Activated CD8-positive, alpha-beta T cell treated with anti-CD3 and anti-CD28 coated beads, Interleukin-2, amount 10 ng/mL, durations not matched to agents 7 days and 5 days (primary cell): ENCODE results near the gene P3H4. TPM values are rescaled to one million over a fixed set of nuclear protein-coding genes. Genes with fewer than 3 reads are reported as not detected.
"Not testable (repeated sequence)": the region's sequence is repeated elsewhere in the genome, so short reads cannot be mapped to it uniquely, and the experiment has no call there.

ENCODE experiments used
- ATAC-seq: fragments of 150-1000 bp; cut with Tn5 transposase; one replicate; pipeline ENCODE4 v1.10.0; 2021; ENCODE audit warnings: moderate library complexity
- CTCF ChIA-PET: fragments of 350-600 bp; sonication (Branson Sonifier 250); formaldehyde crosslinking; loops from one replicate; lab custom pipeline; 2021; ENCODE audit warnings: antibody characterized with exemption; lab: Charles Lee
- POLR2A ChIA-PET: fragments of 350-600 bp; sonication (Branson Sonifier 250); formaldehyde crosslinking; loops from one replicate; lab custom pipeline; 2021; ENCODE audit warnings: antibody characterized with exemption; lab: Charles Lee
- DNase-seq: peaks from one replicate; pipeline ENCODE4 v3.0.0-alpha.2; 2020
- H3K27ac Mint-ChIP-seq: one replicate; pipeline ENCODE4 v1.8.0; 2021; ENCODE audit warnings: mild to moderate bottlenecking, mixed read lengths
- H3K27me3 Mint-ChIP-seq: one replicate; pipeline ENCODE4 v1.8.0; 2021; ENCODE audit warnings: low read depth, mixed read lengths
- H3K36me3 Mint-ChIP-seq: one replicate; pipeline ENCODE4 v1.8.0; 2021; ENCODE audit warnings: low read depth, mixed read lengths
- H3K4me1 Mint-ChIP-seq: one replicate; pipeline ENCODE4 v1.8.0; 2021; ENCODE audit warnings: low read depth, mixed read lengths
- H3K4me3 Mint-ChIP-seq: one replicate; pipeline ENCODE4 v1.8.0; 2021; ENCODE audit warnings: mild to moderate bottlenecking, mixed read lengths
- H3K9me3 Mint-ChIP-seq: one replicate; pipeline ENCODE4 v1.8.0; 2022; ENCODE audit warnings: mixed read lengths; ENCODE audit not compliant: insufficient read depth
- total RNA-seq, 2 experiments: library from RNA; stranded (reverse); gene quantifications; one replicate each; pipeline ENCODE4 v1.2.3, GENCODE V29; 2021

P3H4 gene
- total RNA-seq, 2 experiments from 2014 or later, result 2.7 to 3.5 TPM

DNA sequence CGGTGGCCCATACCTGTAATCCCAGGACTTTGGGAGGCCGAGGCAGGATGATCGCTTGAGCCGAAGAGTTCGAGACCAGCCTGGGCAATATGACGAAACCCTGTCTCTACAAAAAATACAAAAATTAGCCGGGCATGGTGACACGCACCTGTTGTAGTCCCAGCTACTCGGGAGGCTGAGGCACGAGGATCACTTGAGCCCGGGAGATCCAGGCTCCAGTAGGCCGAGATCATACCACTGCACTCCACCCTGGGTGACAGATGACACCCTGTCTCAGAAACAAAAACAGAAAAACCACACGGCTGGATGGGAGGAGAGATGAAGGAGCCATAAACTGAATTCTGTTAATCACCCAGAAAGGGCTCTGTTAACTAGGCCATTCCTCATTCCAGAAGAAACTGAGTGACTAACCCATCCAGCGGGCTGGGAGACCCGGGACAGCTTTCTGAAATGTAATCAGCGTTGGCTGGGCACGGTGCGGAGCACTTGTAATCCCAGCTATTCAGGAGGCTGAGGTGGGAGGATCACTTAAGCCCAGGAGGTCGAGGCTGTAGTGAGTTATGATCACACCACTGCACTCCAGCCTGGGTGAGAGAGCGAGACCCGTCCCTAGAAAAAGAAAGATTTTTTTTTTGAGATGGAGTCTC, 24.9 kb upstream of the P3H4 start:
- Mint-ChIP-seq H3K4me1 (peaks cover 14% of the 10 kb centered on the region), H3K27ac (peak overlapping the region; percentile 34), H3K4me3 (peak overlapping the region; percentile 75), H3K36me3 (peaks cover 1% of the 10 kb centered on the region), H3K27me3 (no peaks in the 10 kb centered on the region), H3K9me3 (no peaks in the 10 kb centered on the region)
- ChIA-PET CTCF (no interaction called here), POLR2A (no interaction called here)
- ATAC-seq (no peak), DNase-seq (no peak)

DNA sequence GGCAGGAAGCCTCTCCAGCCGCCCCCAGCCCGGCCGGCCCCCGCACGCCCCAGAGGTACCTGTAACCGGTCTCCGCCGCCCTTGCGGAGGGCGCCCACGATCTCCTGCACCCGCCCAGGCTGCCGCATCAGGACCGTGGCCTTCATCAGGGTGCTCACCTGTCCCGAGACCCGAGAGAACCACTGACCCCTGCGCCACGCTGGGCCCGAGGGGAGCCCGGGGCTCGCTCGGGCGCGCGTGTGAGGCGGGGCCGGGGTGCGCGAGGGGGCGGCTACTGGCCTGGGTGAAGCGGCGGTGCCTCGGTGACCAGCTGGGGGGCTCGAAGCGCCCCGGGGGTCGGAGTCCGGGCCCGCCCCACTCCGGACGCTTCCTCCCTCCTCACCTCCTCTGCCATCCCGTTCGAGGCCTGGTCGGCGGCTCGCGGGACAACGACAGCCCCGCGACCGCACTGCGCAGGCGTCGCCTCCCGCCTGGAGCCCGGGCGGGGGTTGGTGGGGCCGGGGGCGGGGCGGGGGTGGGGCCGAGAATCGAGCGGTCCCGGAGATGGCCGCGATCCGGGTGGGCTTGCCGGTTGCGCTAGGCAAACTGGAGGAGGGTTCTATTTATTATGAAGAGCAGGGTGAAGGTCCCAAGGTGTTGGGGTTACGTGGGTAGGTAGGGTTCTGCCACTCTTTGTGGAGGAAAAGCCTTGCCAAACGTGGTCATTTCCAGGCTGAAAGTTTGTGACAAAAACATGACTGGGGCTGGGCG, 24.2 kb upstream of the P3H4 start, which contains the start of gene NT5C3B:
TSS of gene NT5C3B (minus strand) at position 433 of the 750 bp plus-strand sequence. CDS start at position 394, 39 bp downstream.
- Mint-ChIP-seq H3K4me3 (peak within 1 kb of the TSS; percentile 75), H3K4me1 (peaks cover 14% of the 10 kb centered on the region), H3K36me3 (peaks cover 5% of the 10 kb centered on the region), H3K27ac (peak within 1 kb of the TSS; percentile 34), H3K9me3 (no peaks in the 10 kb centered on the region), H3K27me3 (no peaks in the 10 kb centered on the region)
- DNase-seq, result peak; percentile 51
- POLR2A ChIA-PET, result no interaction called here
- ATAC-seq, result peak; percentile 86
- CTCF ChIA-PET, result interaction anchor here (1.3 to 1.4 kb wide), 2 partner anchors 24 to 144 kb away, joined by 3 to 7 read pairs; partner anchors contain the start of gene P3H4

DNA sequence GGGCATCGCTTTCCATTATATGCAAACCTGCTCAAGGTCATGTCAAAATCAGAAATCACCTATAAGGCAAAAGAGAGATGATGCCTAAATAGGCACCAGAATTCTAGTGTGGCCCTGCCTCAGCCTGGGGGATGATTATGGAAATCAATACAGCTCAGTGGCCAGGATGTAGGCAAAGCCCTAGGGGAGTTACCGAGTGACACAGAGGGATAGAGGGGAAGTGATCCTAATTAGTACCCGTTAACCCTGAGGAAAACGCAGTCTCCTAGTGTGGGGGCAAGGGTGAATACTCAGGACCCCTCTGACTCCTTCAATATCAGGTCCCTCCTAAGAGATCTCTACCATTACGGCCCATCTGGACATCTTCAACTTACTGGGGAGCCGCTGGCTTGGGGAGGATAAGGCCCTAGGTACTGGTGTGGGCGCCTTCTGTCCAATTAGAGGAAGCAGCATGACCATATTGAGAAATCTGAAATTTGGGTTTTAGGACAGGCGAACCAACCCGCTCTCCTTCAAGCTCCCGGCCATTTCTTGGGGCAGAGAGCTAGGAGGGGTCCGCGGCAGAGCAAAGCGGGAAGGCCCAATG, 23.6 kb upstream of the P3H4 start:
- H3K4me3 Mint-ChIP-seq, result peak overlapping the region; percentile 75
- DNase-seq, result no peak
- ATAC-seq, result no peak
- H3K4me1 Mint-ChIP-seq, result peaks cover 14% of the 10 kb centered on the region
- CTCF ChIA-PET, result interaction anchor here (1.0 to 1.4 kb wide), 4 partner anchors 24 to 172 kb away, joined by 3 to 7 read pairs (median 4); partner anchors contain the start of gene P3H4
- POLR2A ChIA-PET, result interaction anchor here (0.6 kb wide), 1 partner anchor 145 kb away, joined by 3 read pairs; no protein-coding TSS in a partner anchor
- H3K27me3 Mint-ChIP-seq, result no peaks in the 10 kb centered on the region
- peaks cover 5% of the 10 kb centered on the region for H3K36me3 Mint-ChIP-seq
- H3K9me3 Mint-ChIP-seq, result no peaks in the 10 kb centered on the region
- H3K27ac Mint-ChIP-seq, result peak overlapping the region; percentile 31

DNA sequence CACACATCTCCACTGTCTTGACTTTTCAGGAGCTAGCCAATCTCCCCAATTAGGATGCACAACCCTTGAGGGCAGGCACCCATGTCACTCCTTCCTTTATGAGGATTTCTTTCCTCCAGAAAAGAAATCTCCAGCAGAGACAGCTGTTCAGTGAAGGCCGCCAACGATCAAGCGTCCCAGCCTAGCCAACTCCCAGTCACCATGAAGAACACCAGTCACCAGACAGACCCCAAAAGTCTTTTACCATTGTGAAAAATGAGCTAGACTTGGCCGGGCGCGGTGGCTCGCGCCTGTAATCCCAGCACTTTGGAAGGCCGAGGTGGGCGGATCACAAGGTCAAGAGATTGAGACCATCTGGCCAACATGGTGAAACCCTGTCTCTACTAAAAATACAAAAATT, 18.2 kb upstream of the P3H4 start:
- DNase-seq, H3K27ac Mint-ChIP-seq, ATAC-seq, POLR2A ChIA-PET, H3K36me3 Mint-ChIP-seq, H3K4me1 Mint-ChIP-seq, H3K4me3 Mint-ChIP-seq, H3K27me3 Mint-ChIP-seq, H3K9me3 Mint-ChIP-seq: not testable (repeated sequence)
- CTCF ChIA-PET, result interaction anchor here (1.0 kb wide), 1 partner anchor 99 kb away, joined by 3 read pairs; no protein-coding TSS in a partner anchor

DNA sequence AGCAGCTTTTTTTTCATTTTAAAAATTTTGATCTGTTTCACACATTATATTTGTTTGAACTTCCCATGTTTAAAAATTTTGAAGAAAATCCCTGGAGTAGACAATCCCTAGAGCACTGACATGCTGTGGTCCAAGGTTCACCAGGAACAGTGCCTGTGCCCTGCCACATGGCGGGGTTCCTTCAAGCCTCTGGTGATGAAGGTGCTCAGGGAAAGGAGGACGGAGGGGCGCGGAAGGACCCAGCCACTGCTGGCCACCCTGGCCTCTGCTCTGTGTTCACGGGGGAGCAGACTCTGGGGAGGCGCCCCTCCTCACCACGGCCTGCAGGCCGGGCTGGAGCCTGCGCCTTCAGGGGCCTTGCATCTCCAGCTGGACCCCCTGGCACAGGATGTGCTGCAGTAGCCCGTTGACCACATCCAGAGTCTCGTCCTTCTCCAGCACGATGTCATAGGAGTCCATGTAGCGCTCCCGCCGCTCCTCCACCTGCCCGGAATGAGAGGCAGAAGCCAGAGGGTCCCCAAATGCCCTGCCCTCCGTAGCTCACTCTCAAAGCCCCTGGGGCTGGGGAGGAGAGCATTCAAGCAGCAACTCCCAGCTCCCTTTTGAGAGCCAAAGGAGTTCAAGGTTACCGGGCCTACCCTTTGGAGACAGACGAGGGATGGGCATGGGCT, 13.6 kb upstream of the P3H4 start:
- ChIA-PET CTCF (no interaction called here), POLR2A (no interaction called here)
- H3K9me3 Mint-ChIP-seq, result no peaks in the 10 kb centered on the region
- H3K27me3 Mint-ChIP-seq, result no peaks in the 10 kb centered on the region
- DNase-seq, result no peak
- peaks cover 2% of the 10 kb centered on the region for H3K36me3 Mint-ChIP-seq
- ATAC-seq, result no peak
- H3K4me3 Mint-ChIP-seq, result no peak overlapping the region
- H3K4me1 Mint-ChIP-seq, result no peaks in the 10 kb centered on the region
- no peak overlapping the region for H3K27ac Mint-ChIP-seq

DNA sequence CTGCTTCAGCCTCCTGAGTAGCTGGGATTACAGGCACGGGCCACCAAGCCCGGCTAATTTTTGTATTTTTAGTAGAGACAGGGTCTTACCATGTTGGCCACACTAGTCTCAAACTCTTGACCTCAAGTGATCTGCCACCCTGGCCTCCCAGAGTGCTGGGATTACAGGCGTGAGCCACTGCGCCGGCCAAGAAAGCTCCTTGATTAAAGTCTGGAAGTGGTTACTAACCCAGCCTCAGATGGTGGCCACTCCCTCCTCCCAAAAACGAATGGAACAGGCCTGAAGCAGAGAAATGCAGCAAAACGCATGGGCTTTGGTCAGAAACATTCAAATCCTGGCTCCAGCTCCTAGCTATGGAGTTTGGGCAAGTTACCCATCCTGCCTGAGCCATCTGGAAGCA, 12.3 kb upstream of the P3H4 start:
- no peaks in the 10 kb centered on the region for H3K27me3 Mint-ChIP-seq
- POLR2A ChIA-PET, result no interaction called here
- H3K27ac Mint-ChIP-seq, result no peak overlapping the region
- CTCF ChIA-PET, result interaction anchor here (0.9 kb wide), 1 partner anchor 37 kb away, joined by 3 read pairs; the partner anchor contains the start of gene JUP
- ATAC-seq (no peak), DNase-seq (no peak)
- H3K4me3 Mint-ChIP-seq, result no peak overlapping the region
- H3K4me1 Mint-ChIP-seq, result no peaks in the 10 kb centered on the region
- peaks cover 2% of the 10 kb centered on the region for H3K36me3 Mint-ChIP-seq
- H3K9me3 Mint-ChIP-seq, result no peaks in the 10 kb centered on the region

DNA sequence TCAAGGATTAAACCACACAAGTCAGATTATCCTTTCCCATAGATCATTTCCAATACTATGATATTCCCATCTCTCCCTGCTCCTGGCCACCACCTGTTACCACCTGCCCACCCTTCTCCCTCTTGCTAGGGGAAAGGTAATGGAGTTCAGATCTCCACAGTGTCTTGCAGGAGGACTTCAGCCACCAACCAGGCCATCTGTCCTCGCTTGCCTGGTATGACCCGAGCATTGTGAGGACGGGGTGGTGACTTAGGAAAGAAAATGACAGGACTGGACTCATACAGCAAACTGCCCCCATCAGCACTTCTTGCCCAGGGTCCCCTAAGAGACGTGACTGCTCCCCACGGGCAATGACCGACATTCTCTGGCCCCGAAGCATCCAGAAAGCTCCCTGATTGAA, 11.8 kb upstream of the P3H4 start:
- CTCF ChIA-PET, result interaction anchor here (0.9 kb wide), 1 partner anchor 37 kb away, joined by 3 read pairs; the partner anchor contains the start of gene JUP
- Mint-ChIP-seq H3K4me3 (no peak overlapping the region), H3K36me3 (peaks cover 2% of the 10 kb centered on the region), H3K9me3 (no peaks in the 10 kb centered on the region), H3K4me1 (no peaks in the 10 kb centered on the region), H3K27me3 (no peaks in the 10 kb centered on the region), H3K27ac (no peak overlapping the region)
- POLR2A ChIA-PET, result no interaction called here
- no peak for DNase-seq
- ATAC-seq, result no peak

DNA sequence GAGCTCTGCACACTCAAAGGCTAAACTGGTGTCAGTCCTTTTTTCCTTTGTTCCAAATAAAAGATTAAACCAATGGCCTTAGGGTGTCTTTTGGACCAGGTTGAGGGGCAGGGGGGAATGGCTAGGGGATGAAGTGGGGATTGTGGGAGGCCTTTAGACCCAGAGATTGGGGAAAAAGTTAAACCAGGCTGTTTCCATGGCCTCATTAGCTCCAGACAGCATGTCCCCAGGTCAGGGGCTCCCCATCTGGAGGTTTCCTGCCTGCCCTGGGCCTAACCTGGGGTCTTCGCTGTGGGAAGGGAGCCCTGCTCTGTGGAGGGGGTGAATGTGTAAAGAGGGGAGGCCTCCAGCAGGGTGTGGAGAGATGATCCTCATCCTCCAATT, 11.4 kb upstream of the P3H4 start:
- ATAC-seq (no peak), DNase-seq (no peak)
- H3K27me3 Mint-ChIP-seq, result no peaks in the 10 kb centered on the region
- CTCF ChIA-PET, result no interaction called here
- H3K4me3 Mint-ChIP-seq, result no peak overlapping the region
- H3K36me3 Mint-ChIP-seq, result peaks cover 2% of the 10 kb centered on the region
- no peaks in the 10 kb centered on the region for H3K9me3 Mint-ChIP-seq
- no peaks in the 10 kb centered on the region for H3K4me1 Mint-ChIP-seq
- H3K27ac Mint-ChIP-seq, result no peak overlapping the region
- POLR2A ChIA-PET, result no interaction called here

DNA sequence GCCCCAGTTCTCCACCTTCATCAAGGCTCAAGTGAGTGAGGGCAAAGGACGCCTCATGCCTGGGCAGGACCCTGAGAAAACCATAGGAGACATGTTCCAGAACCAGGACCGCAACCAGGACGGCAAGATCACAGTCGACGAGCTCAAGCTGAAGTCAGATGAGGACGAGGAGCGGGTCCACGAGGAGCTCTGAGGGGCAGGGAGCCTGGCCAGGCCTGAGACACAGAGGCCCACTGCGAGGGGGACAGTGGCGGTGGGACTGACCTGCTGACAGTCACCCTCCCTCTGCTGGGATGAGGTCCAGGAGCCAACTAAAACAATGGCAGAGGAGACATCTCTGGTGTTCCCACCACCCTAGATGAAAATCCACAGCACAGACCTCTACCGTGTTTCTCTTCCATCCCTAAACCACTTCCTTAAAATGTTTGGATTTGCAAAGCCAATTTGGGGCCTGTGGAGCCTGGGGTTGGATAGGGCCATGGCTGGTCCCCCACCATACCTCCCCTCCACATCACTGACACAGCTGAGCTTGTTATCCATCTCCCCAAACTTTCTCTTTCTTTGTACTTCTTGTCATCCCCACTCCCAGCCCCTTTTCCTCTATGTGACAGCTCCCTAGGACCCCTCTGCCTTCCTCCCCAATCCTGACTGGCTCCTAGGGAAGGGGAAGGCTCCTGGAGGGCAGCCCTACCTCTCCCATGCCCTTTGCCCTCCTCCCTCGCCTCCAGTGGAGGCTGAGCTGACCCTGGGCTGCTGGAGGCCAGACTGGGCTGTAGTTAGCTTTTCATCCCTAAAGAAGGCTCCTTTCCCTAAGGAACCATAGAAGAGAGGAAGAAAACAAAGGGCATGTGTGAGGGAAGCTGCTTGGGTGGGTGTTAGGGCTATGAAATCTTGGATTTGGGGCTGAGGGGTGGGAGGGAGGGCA, 10.7 kb upstream of the P3H4 start:
- POLR2A ChIA-PET, result no interaction called here
- CTCF ChIA-PET, result interaction anchor here (0.5 to 1.6 kb wide), 2 partner anchors 11 to 136 kb away, joined by 3 to 5 read pairs; partner anchors contain the start of gene P3H4
- no peaks in the 10 kb centered on the region for H3K9me3 Mint-ChIP-seq
- H3K4me1 Mint-ChIP-seq, result no peaks in the 10 kb centered on the region
- no peak for ATAC-seq
- H3K36me3 Mint-ChIP-seq, result no peaks in the 10 kb centered on the region
- H3K4me3 Mint-ChIP-seq, result no peak overlapping the region
- no peaks in the 10 kb centered on the region for H3K27me3 Mint-ChIP-seq
- H3K27ac Mint-ChIP-seq, result no peak overlapping the region
- DNase-seq, result no peak

DNA sequence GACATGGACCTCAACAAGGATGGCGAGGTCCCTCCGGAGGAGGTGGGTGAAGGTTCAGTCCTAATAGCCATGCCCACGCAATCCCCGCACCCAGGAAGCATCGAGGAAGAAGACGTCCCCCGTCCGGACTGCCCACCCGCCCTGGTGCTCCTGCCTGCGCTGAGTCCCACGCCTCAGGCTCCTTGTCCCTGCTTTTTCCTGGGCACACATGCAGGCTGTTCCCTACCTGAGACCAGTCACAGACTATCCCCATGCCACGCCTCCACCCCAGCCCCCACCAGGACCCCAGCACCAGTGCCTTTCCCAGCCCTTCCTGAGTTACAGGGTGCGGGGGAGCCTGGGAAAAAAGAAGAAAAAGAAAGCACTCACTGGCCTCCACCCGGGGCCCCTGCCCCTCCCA, 10.0 kb upstream of the P3H4 start:
- POLR2A ChIA-PET, result no interaction called here
- Mint-ChIP-seq H3K27me3 (no peaks in the 10 kb centered on the region), H3K36me3 (no peaks in the 10 kb centered on the region), H3K9me3 (no peaks in the 10 kb centered on the region), H3K4me1 (no peaks in the 10 kb centered on the region), H3K27ac (no peak overlapping the region), H3K4me3 (no peak overlapping the region)
- CTCF ChIA-PET, result interaction anchor here (0.5 to 1.6 kb wide), 2 partner anchors 10 to 137 kb away, joined by 3 to 5 read pairs; partner anchors contain the start of gene P3H4
- ATAC-seq (no peak), DNase-seq (no peak)
